ENCODE measurements around the gene DOLK. TPM values are rescaled to one million over a fixed set of nuclear protein-coding genes. Genes with fewer than 3 reads are reported as not detected.

The DOLK gene
- total and polyA plus RNA-seq, 10 donors = 5.3 to 16.3 (median 10.9) TPM

DNA sequence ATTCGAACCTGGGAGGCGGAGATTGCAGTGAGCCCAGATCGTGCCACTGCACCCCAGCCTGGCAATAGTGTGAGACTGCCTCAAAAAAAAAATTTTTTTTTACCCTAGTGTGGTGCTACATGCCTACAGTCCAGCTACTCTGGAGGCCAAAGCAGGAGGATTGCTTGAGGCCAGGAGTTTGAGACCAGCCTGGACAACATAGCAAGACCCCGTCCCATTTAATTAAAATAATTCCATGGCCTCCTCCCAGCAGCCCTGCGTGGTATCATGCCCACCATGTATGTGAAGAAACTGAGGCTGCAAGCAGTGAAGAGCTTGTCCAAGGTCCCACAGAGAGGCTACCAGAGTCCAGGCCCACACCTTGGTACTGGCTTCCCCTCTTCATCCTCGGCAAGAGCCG is 46.0 kb downstream of the DOLK start:
- DNase-seq = no peak
- intact Hi-C loops (cut with DNase I; ENCODE audit: low total_unique reads) = no loop called here
- Histone ChIP-seq H3K4me3 (no peak overlapping the region), H3K36me3 (peaks cover 0 to 37% (median 9%) of the 10 kb centered on the region in 6 donors), H3K27me3 (replicated peaks in 1 of 7) (no peaks in the 10 kb centered on the region), H3K27ac (peak overlapping the region; percentile 74 to 93 (median 86)), H3K4me1 (peaks cover 37 to 90% (median 55%) of the 10 kb centered on the region in 6 donors), H3K9me3 (no peaks in the 10 kb centered on the region)
- TF ChIP-seq, protein P1, sequence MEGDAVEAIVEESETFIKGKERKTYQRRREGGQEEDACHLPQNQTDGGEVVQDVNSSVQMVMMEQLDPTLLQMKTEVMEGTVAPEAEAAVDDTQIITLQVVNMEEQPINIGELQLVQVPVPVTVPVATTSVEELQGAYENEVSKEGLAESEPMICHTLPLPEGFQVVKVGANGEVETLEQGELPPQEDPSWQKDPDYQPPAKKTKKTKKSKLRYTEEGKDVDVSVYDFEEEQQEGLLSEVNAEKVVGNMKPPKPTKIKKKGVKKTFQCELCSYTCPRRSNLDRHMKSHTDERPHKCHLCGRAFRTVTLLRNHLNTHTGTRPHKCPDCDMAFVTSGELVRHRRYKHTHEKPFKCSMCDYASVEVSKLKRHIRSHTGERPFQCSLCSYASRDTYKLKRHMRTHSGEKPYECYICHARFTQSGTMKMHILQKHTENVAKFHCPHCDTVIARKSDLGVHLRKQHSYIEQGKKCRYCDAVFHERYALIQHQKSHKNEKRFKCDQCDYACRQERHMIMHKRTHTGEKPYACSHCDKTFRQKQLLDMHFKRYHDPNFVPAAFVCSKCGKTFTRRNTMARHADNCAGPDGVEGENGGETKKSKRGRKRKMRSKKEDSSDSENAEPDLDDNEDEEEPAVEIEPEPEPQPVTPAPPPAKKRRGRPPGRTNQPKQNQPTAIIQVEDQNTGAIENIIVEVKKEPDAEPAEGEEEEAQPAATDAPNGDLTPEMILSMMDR (IDR thresholded peaks at IDR 0.05 in 8 of 11, conservative IDR thresholded peaks at IDR 0.05 in 3 of 11) = no peak
- TF ChIP-seq POLR2A (IDR thresholded peaks at IDR 0.05) (no peak), POLR2AphosphoS5 (IDR thresholded peaks at IDR 0.05) (no peak)
- WGBS, 5 donors = 75 to 90% (median 83%) methylated on average over 5 to 7 of the region's 7 CpGs

DNA sequence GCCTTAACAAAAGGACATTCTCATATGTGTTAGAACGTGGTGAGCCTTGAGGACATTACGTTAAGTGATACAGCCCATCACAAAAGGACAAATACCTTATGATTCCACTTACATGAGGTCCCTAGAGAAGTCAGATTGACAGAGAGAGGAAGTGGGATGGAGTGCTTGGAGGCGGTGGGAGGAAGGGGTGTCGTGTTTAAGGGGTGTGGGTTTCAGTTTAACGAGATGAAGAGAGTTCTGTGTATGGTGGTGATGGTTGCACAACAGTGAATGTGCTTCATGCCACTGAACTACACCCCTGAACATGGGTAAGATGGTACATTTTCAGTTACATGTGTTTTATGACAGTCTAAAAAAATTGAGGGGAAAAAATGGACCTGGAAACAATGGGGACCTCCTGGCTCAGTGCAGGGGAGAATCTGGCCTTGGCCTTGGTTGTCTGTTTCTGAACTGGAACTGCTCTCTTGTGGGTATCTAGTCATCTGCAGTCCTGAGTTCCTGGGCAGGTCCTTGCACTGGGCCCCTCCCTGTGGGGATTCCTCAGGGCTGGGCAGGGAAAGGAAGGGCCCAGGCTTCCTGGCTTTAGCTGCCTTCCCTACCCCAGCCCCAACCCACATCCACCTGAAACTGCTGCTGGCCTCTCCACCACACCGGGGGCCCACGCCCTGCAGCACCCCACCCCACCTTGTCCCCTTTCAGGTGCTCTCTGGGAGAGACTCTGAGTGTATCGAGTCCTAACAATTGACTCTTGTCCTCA is 47.7 kb downstream of the DOLK start:
- H3K27ac ChIP-seq = peak overlapping the region; percentile 4 to 93 (median 78)
- H3K9me3 ChIP-seq = no peaks in the 10 kb centered on the region
- peaks cover 41 to 99% (median 63%) of the 10 kb centered on the region in 6 donors for H3K4me1 ChIP-seq
- TF ChIP-seq POLR2AphosphoS5 (IDR thresholded peaks at IDR 0.05) (peak in 2 of 3 donors; percentile 42 to 46), POLR2A (IDR thresholded peaks at IDR 0.05) (no peak)
- TF ChIP-seq, protein P1 (IDR thresholded peaks at IDR 0.05 in 8 of 11, conservative IDR thresholded peaks at IDR 0.05 in 3 of 11) = no peak
- no peak for DNase-seq
- peaks cover 0 to 53% (median 20%) of the 10 kb centered on the region in 6 donors for H3K36me3 ChIP-seq
- 18 to 31% (median 23%) methylated on average over 8 of the region's 8 CpGs for WGBS, 5 donors
- H3K4me3 ChIP-seq = no peak overlapping the region
- intact Hi-C loops (cut with DNase I; ENCODE audit: low total_unique reads) = no loop called here
- H3K27me3 ChIP-seq (replicated peaks in 1 of 7) = no peaks in the 10 kb centered on the region

DNA sequence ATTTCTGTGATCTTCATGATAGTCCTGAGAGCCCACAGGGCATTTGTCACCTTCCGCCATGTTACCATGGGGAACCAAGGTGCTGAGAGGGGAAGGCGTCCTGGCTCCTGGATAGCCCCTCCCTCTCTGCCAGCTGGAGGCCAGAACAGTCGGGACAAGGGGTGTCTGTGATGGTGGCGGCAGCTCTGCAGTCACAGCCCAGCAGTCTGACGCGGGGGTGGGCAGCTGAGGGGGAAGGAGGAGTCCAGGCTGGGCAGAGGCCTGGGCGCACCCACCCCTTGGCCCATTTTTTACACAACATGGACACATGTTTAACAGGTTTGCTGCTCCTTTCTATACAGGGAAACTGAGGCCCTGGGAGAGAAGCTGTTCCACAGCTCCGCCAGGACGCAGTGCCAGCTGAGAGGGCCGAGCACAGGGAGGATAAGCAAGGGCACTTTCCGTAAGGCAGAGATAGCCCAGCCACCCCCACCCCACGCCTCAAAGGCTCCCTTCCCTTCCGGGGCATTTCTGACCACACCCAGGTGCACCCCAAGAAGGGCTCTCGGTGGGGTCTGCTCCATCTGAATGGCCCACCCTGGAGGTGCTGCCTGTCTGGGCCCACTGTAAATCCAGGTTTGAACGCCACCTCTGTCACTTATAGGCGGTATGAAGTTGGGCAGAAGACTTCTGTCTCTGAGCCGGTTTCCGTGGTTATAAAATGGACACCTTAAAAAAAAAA is 48.4 kb downstream of the DOLK start:
- Histone ChIP-seq H3K4me1 (peaks cover 42 to 100% (median 64%) of the 10 kb centered on the region in 6 donors), H3K36me3 (peaks cover 0 to 60% (median 20%) of the 10 kb centered on the region in 6 donors), H3K9me3 (no peaks in the 10 kb centered on the region), H3K4me3 (no peak overlapping the region), H3K27me3 (replicated peaks in 1 of 7) (no peaks in the 10 kb centered on the region), H3K27ac (peak overlapping the region; percentile 4 to 93 (median 78))
- no peak for DNase-seq
- WGBS, 5 donors = 62 to 73% (median 70%) methylated on average over 14 to 18 of the region's 18 CpGs
- intact Hi-C loops (cut with DNase I; ENCODE audit: low total_unique reads) = no loop called here
- TF ChIP-seq POLR2AphosphoS5 (IDR thresholded peaks at IDR 0.05) = peak in 1 of 3 donors; percentile 27
- no peak for TF ChIP-seq POLR2A (IDR thresholded peaks at IDR 0.05)
- TF ChIP-seq, protein P1 (IDR thresholded peaks at IDR 0.05 in 8 of 11, conservative IDR thresholded peaks at IDR 0.05 in 3 of 11) = no peak

DNA sequence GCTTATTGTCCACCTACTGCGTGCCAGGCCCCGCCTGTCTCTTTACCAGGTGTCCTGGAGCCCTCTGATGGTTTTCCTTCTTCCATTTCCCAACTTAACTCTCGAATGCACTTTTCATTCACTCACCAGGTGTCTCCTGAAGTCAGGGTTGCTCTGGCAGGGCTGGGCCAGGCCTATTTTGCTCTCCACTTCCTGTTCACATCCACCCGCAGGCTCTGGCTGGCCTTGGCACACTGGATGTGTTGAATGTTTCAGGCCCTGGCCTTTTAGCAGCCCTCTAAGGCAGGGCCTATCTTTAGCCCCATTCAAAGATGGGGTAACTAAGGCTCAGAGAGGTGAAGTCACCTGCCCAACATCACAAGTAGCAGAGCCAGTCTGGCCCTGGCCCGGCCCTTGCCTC is 49.0 kb downstream of the DOLK start:
- H3K9me3 ChIP-seq = no peaks in the 10 kb centered on the region
- H3K36me3 ChIP-seq = peaks cover 0 to 67% (median 20%) of the 10 kb centered on the region in 6 donors
- no peak for DNase-seq
- peak in 2 of 3 donors; percentile 15 to 52 for TF ChIP-seq POLR2AphosphoS5 (IDR thresholded peaks at IDR 0.05)
- TF ChIP-seq, protein P1 (IDR thresholded peaks at IDR 0.05 in 8 of 11, conservative IDR thresholded peaks at IDR 0.05 in 3 of 11) = no peak
- H3K27me3 ChIP-seq (replicated peaks in 1 of 7) = no peaks in the 10 kb centered on the region
- H3K4me1 ChIP-seq = peaks cover 42 to 100% (median 62%) of the 10 kb centered on the region in 6 donors
- H3K4me3 ChIP-seq = no peak overlapping the region
- intact Hi-C loops (cut with DNase I; ENCODE audit: low total_unique reads) = no loop called here
- H3K27ac ChIP-seq = peak overlapping the region; percentile 4 to 93 (median 78)
- 62 to 73% (median 63%) methylated on average over 5 of the region's 5 CpGs for WGBS, 5 donors

All from spleen (tissue), 11 donors.